Duodenal mucosa (tissue), 2 donors: ENCODE data around the gene HBP1.

Source experiments
- H3K27ac ChIP-seq: one replicate; pipeline ENCODE4 v1.7.0; 2013; ENCODE audit warnings: low read depth, low read length
- H3K27me3 ChIP-seq, 2 donors: one replicate each; pipeline ENCODE4 v1.7.0; 2013; ENCODE audit warnings: low read length in 2 of 2, control low read depth in 1 of 2; ENCODE audit not compliant: insufficient read depth in 2 of 2, control insufficient read depth in 1 of 2
- H3K36me3 ChIP-seq, 2 donors: one replicate each; pipeline ENCODE4 v1.7.0; 2013; ENCODE audit warnings: low read length in 2 of 2, control low read depth in 1 of 2; ENCODE audit not compliant: insufficient read depth in 2 of 2, control insufficient read depth in 1 of 2
- H3K4me1 ChIP-seq, 2 donors: one replicate each; pipeline ENCODE4 v1.7.0; 2013; ENCODE audit warnings: low read length in 2 of 2, control low read depth in 1 of 2; ENCODE audit not compliant: insufficient read depth in 2 of 2, control insufficient read depth in 1 of 2
- H3K4me3 ChIP-seq, 2 donors: one replicate each; pipeline ENCODE4 v1.7.0; 2013; ENCODE audit warnings: low read length in 2 of 2, low read depth in 1 of 2
- H3K9ac ChIP-seq, 2 donors: one replicate each; pipeline ENCODE4 v1.7.0; 2013; ENCODE audit warnings: low read length in 2 of 2, low read depth in 1 of 2
- H3K9me3 ChIP-seq, 2 donors: one replicate each; pipeline ENCODE4 v1.7.0; 2013; ENCODE audit warnings: low read length in 2 of 2, control low read depth in 1 of 2; ENCODE audit not compliant: control insufficient read depth in 1 of 2

HBP1 gene

GRCh38 chr7:107180378-107180777 is 11.6 kb downstream of the HBP1 start:
- peaks cover 11 to 14% of the 10 kb centered on the region in 2 donors for H3K4me1 ChIP-seq
- no peaks in the 10 kb centered on the region for H3K9me3 ChIP-seq
- H3K27ac ChIP-seq = no peak overlapping the region
- H3K9ac ChIP-seq = no peak overlapping the region
- no peaks in the 10 kb centered on the region for H3K27me3 ChIP-seq
- peaks cover 12 to 46% of the 10 kb centered on the region in 2 donors for H3K36me3 ChIP-seq
- H3K4me3 ChIP-seq = no peak overlapping the region

- Histone ChIP-seq H3K4me3 (no peak overlapping the region), H3K27ac (no peak overlapping the region), H3K36me3 (peaks cover 17 to 54% of the 10 kb centered on the region in 2 donors), H3K27me3 (no peaks in the 10 kb centered on the region), H3K9ac (no peak overlapping the region), H3K9me3 (no peaks in the 10 kb centered on the region), H3K4me1 (peaks cover 11 to 14% of the 10 kb centered on the region in 2 donors)
These were observed 12.4 kb downstream of the HBP1 start for GRCh38 chr7:107181172-107181571.

GRCh38 chr7:107185716-107186115 is 16.9 kb downstream of the HBP1 start:
- no peak overlapping the region for H3K9ac ChIP-seq
- H3K27ac ChIP-seq = no peak overlapping the region
- H3K36me3 ChIP-seq = peaks cover 38 to 85% of the 10 kb centered on the region in 2 donors
- no peaks in the 10 kb centered on the region for H3K27me3 ChIP-seq
- peaks cover 0 to 3% of the 10 kb centered on the region in 2 donors for H3K4me1 ChIP-seq
- H3K4me3 ChIP-seq = no peak overlapping the region
- H3K9me3 ChIP-seq = no peaks in the 10 kb centered on the region

- Histone ChIP-seq H3K27me3 (no peaks in the 10 kb centered on the region), H3K4me1 (no peaks in the 10 kb centered on the region), H3K4me3 (no peak overlapping the region), H3K27ac (no peak overlapping the region), H3K9me3 (no peaks in the 10 kb centered on the region), H3K9ac (no peak overlapping the region), H3K36me3 (peaks cover 43 to 85% of the 10 kb centered on the region in 2 donors)
These were observed 17.4 kb downstream of the HBP1 start for GRCh38 chr7:107186240-107186639.

GRCh38 chr7:107187774-107188173 is 19.0 kb downstream of the HBP1 start:
- Histone ChIP-seq H3K9me3 (no peaks in the 10 kb centered on the region), H3K36me3 (peaks cover 47 to 92% of the 10 kb centered on the region in 2 donors), H3K9ac (no peak overlapping the region), H3K27ac (no peak overlapping the region), H3K4me1 (no peaks in the 10 kb centered on the region), H3K4me3 (no peak overlapping the region), H3K27me3 (no peaks in the 10 kb centered on the region)

GRCh38 chr7:107190090-107190489 is 21.3 kb downstream of the HBP1 start:
- Histone ChIP-seq H3K36me3 (peaks cover 42 to 89% of the 10 kb centered on the region in 2 donors), H3K4me1 (no peaks in the 10 kb centered on the region), H3K27me3 (no peaks in the 10 kb centered on the region), H3K9me3 (no peaks in the 10 kb centered on the region), H3K27ac (no peak overlapping the region), H3K9ac (no peak overlapping the region), H3K4me3 (no peak overlapping the region)

GRCh38 chr7:107194052-107194451 is 25.2 kb downstream of the HBP1 start:
- Histone ChIP-seq H3K4me1 (no peaks in the 10 kb centered on the region), H3K9ac (no peak overlapping the region), H3K27ac (no peak overlapping the region), H3K27me3 (no peaks in the 10 kb centered on the region), H3K36me3 (peaks cover 35 to 88% of the 10 kb centered on the region in 2 donors), H3K9me3 (no peaks in the 10 kb centered on the region), H3K4me3 (no peak overlapping the region)

- Histone ChIP-seq H3K9me3 (no peaks in the 10 kb centered on the region), H3K27me3 (no peaks in the 10 kb centered on the region), H3K36me3 (peaks cover 34 to 85% of the 10 kb centered on the region in 2 donors), H3K9ac (no peak overlapping the region), H3K4me1 (no peaks in the 10 kb centered on the region), H3K4me3 (no peak overlapping the region), H3K27ac (no peak overlapping the region)
These were observed 28.2 kb downstream of the HBP1 start for GRCh38 chr7:107196834-107197610.

- H3K36me3 ChIP-seq = peaks cover 46 to 83% of the 10 kb centered on the region in 2 donors
- H3K27ac ChIP-seq = no peak overlapping the region
- no peaks in the 10 kb centered on the region for H3K4me1 ChIP-seq
These were observed 33.1 kb downstream of the HBP1 start for GRCh38 chr7:107201795-107202450.

GRCh38 chr7:107203607-107204006 is 34.8 kb downstream of the HBP1 start:
- no peaks in the 10 kb centered on the region for H3K4me1 ChIP-seq
- H3K9ac ChIP-seq = no peak overlapping the region
- H3K27me3 ChIP-seq = no peaks in the 10 kb centered on the region
- no peaks in the 10 kb centered on the region for H3K9me3 ChIP-seq
- no peak overlapping the region for H3K27ac ChIP-seq
- no peak overlapping the region for H3K4me3 ChIP-seq
- H3K36me3 ChIP-seq = peaks cover 45 to 81% of the 10 kb centered on the region in 2 donors

More at GRCh38 chr7:107201795-107202450, 33.1 kb downstream of the HBP1 start:
- no peak overlapping the region for H3K4me3 ChIP-seq
- no peaks in the 10 kb centered on the region for H3K9me3 ChIP-seq
- no peaks in the 10 kb centered on the region for H3K27me3 ChIP-seq
- no peak overlapping the region for H3K9ac ChIP-seq
